Stimulated activated CD4-positive, alpha-beta T cell treated with anti-CD3 and anti-CD28 coated beads, Interleukin-15, amount 100 ng/mL, for 1 hour (primary cell): ENCODE results near the gene PARP11.
A peak's percentile ranks its signal among the peaks of the same experiment; 100 is the strongest.

ENCODE experiments used
- DNase-seq, 2 donors: peaks; one replicate each; pipeline ENCODE4 v3.0.0-alpha.2; 2020; ENCODE audit warnings: low read depth in 1 of 2, low spot score in 1 of 2

PARP11 gene

DNA sequence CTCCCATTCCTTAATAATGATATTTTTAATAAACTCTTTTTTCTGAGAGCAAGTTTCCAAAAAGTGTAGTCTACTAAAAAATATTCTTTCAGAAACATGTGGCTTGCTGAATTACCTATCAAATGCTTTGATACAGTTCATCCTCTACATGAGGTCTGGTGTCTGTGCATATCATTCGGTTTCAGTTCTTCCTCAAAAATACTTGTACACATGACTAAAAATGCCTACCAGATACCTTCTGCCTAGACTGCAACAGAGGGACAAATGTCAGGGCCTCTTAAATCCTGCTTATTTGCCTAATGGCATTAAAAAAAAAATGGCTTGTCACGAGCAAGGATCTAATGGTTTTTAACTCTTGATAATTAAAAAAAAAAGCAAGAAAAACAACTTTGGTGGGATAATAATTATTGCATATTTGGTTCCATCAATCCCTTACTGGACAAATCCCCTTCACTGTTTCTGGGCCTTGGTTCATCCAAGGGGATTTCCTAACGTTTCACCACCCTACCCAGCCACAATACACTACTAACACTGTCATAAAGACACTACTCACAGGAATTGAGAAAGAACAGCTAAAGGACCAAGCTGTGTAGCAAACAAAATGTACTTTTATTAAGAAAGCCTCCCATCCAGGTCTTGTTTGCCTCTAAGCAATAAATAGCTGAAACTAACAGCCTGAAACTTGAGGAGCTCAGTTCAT is 45.7 kb downstream of the PARP11 start:
- no peak for DNase-seq

GRCh38 chr12:3821441-3821840 is 51.8 kb downstream of the PARP11 start:
- DNase-seq, result no peak

DNA sequence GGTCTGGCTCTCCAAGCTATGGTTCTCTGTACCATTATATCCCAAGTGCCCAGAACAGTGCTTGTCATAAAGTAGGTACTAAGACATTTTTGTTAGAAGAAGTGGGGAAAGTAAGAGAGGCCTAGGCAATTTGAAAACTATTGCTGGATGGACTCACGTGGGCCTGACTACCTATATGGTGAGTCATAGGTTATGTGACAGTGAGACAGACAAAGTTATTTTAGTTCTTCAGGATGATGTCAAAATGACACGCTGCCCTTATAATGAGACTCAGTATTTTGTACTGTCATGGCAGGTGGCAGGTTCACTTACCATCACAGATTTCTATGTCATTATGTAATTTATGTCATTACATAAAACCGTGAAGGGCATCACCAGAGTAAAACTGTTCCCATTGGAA is 53.1 kb downstream of the PARP11 start:
- no peak for DNase-seq

DNA sequence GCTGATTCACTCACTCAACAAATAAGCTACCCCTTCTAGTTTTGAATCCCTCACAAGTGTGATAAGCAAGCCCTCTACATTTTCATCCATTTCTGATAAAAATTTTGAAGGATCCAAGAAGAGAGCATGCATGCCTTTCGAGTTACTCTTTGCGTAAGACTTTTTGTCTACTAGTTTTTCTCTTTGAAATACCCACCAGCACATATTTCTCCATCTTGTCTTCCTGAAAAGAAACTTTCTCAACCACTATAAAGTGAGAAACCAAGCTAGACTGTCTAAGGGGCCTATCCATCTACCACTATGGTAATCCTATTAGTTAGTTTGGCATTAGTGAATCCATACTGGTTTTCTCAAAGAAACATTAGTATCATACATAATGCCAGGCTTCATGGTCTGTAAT is 56.9 kb downstream of the PARP11 start:
- DNase-seq, result no peak

- no peak for DNase-seq
Measured at GRCh38 chr12:3815094-3815766, 58.0 kb downstream of the PARP11 start.

DNA sequence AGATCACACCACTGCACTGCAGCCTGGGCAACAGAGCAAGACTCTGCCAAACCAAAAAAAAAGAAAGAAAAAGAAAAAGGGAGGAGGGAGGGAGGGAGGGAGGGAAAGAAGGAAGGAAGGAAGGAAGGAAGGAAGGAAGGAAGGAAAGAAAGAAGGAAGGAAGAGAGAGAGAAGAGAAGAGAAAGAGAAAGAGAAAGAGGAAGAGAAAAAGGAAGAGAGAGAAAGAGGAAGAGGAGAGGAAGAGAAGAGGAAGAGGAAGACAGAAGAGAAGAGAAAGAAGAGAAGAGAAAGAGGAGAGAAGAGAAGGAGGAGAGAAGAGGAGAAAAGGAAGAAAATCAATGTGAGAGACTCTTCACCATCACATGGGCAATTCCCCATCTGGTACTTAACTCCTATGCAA is 62.7 kb downstream of the PARP11 start:
- DNase-seq, result no peak

- no peak for DNase-seq
Measured at GRCh38 chr12:3810016-3810370, 63.2 kb downstream of the PARP11 start.

- no peak for DNase-seq
Measured at GRCh38 chr12:3809357-3810015, 63.7 kb downstream of the PARP11 start.

- no peak for DNase-seq
Measured at GRCh38 chr12:3805077-3805476, 68.1 kb downstream of the PARP11 start.

- DNase-seq, result peak; percentile 29 to 47
Measured at GRCh38 chr12:3803865-3804472, 69.2 kb downstream of the PARP11 start.

DNA sequence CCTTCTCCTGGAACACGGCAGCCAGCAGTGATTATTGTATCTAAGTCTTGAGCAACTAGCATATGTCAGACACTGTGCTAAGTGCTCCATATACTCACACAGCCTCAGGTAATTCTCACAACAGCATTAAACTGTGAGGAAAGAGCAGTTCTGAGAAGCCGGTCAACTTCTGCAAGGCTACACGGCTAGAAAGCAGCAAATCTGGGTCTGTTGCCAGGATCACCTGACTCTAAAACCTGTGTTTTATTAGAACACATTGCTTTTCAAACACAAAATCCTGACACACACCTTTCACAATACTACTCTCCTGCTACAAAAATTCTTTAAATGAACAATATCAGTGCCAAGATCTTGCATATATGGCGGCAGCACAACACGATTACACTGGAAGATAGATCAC is 70.5 kb downstream of the PARP11 start:
- no peak for DNase-seq

- DNase-seq, result no peak
Measured at GRCh38 chr12:3797531-3798048, 75.6 kb downstream of the PARP11 start.

DNA sequence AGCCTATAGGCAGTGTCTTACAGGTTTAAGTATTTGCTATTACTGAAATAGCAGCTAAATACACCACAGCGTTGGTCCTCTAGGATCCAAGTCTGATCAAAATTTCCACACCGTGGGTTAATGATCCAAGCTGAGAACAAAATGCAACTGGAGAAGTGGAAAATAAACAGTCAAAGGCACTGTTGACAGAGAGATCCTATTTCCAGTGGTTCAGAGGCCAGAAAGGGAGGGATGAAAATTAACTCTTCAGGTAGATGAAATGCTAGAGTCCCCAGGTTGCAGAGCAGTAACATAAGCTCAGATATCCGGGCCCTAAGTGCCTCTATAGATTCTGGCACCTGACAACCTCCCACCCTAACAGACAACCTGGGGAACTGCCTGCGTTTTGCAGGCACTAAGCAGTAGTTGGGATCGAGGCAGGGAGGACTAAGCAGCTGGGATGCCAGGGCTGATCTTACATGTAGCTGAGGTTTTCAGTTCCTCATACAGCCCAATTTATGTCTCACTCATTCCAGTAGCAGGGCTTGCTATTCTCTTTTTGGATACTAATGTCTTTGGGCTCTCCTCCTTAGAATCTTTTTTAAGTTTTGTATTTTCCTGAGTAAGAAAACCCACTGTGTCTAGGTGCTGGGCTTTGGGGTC is 77.6 kb downstream of the PARP11 start:
- no peak for DNase-seq

GRCh38 chr12:3795066-3795465 is 78.1 kb downstream of the PARP11 start:
- DNase-seq, result no peak

DNA sequence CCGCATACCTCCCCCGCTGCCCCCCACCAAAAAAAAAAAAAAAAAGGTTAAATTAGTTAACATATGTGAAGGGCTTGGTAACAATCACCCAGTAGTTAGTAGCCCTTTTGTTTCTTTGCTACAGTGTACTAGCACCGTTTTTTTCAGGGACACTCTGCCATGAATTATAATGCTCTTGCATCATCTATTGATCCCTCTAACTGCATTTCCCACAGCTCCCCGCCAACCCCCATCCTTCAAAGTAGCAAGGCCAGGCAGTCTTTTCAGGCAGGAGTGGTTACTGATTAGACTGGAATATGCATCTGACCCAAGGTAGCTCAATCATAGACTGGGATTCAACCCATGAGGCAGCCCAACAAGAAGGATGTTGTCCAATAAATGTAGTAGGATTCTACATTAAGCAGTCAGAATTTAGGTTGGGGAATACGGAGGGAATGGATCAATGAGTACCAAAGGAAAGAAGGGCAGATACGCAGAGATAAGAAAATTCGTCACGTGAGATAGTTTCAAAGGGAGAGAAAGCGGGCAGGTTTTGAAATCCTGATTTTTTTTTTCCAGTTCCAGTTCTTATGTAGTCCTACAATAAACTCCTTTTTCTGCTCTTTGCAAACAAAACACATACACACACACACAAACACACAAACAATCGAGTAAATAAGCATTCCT is 80.4 kb downstream of the PARP11 start:
- DNase-seq, result no peak

DNA sequence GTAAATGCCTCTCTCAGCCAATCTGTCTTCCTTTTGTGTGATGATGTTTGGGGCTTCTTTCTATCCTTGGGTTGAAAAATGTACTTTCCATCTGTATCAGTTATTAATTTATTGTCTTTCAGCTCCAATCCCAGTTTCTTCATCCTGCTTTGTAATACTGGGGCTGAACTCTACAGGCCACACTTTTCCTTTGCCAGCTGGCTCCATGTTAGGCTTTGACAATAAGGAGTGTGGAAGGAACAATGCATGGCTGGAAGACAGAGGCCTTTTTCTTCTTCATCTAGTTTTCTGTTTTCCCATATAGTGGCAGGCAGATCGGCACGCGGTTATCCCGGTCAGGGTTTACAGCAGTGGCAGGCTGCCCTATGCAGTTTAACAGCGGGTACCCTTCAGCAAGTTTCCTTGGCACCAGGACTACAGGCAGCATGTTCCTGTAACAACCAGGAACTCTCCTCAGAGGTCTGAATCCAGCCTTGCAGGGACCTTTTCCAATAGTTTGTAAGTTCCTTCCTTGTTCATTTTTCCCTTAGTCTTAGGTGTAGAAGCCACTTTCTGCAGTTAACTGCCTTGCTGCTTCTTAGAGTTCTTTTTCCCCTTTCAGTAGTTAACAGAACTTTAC is 81.8 kb downstream of the PARP11 start:
- DNase-seq, result no peak

GRCh38 chr12:3790642-3791041 is 82.6 kb downstream of the PARP11 start:
- no peak for DNase-seq

GRCh38 chr12:3789838-3790237 is 83.4 kb downstream of the PARP11 start:
- DNase-seq, result no peak

DNA sequence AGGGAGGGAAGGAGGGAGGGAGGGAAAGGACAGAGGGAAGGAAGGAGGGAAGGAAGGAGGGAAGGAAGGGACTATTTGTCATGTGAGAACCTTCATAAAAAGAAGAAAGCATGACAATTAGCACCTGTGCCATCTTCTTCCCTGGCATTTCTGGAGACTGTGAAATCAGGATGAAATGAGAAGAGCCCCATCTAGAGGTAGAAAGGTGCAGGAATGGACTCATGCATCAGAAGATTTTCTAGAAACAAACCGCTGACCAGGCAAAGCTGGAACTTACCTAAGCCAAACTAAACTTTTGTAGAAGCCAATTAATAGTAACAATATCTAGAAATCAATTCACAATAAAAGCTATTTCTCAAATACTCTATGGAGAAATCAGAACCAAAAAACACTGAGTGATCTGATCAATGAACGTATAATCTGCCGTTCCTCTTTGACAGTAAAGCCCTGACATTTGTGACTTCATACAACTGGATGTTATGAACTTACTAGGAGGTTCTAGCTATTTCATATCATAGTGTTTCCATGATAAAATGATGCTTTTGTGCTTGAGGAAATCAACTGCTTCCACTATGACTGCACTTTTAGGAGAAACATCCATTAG is 95.9 kb downstream of the PARP11 start:
- no peak for DNase-seq
